ENCODE data around the gene TXLNA. TPM values are rescaled to one million over a fixed set of nuclear protein-coding genes. Genes with fewer than 3 reads are reported as not detected.
A peak's percentile ranks its signal among the peaks of the same experiment; 100 is the strongest.

Gene TXLNA
- total RNA-seq, 1 donor from 2014 or later: 64.9 TPM

DNA sequence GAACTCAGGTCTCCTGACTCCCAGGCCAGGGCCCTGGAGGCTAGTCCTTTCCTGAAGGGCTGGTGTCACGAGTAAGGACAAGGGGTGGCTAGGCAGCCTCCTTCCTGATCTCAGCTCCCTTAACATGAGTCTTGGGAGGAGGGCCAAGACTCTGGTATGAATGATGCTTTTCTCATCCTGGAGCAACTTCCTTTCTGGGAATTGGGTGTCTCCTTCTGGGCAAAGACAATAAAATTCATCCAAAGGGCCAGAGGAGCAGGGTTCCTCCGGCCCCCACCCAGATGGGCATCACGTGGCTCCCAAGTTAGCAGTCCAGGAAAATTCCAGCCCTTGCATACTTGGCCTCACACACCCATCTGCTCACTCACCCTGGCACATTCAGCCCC lies 67.4 kb downstream of the TXLNA start, which contains the start of gene FAM167B:
FAM167B (plus strand) TSS at position 335 of the 386 bp plus-strand sequence. CDS start 200 bp downstream, outside the sequence.
- DNase-seq (ENCODE audit: low read depth in 2 of 2): peak in 1 of 2 donors; percentile 89

DNA sequence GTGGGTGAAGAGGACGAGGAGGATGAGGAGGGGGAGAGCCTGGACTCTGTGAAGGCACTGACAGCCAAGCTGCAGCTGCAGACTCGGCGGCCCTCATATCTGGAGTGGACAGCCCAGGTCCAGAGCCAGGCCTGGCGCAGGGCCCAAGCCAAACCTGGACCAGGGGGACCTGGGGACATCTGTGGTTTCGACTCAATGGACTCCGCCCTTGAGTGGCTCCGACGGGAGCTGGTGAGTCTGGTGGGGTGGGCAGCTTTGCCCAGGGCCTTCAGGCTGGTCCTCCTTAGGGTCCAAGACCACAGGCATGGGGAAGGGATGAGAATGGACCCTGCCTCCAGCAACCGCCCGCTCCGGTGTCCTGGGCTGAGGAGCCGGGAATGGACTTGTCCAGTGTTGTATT lies 68.0 kb downstream of the TXLNA start:
- DNase-seq (ENCODE audit: low read depth in 2 of 2): no peak

Other genes with a start within 250 kb of the TXLNA start
- 152 and 256 TPM in 2 replicates for gene PTP4A2, start 241.3 kb upstream of the TXLNA start, total RNA-seq
- gene KHDRBS1, start 165.8 kb upstream of the TXLNA start, total RNA-seq: 41.5 and 51.6 TPM in 2 replicates
- 8.5 and 10.5 TPM in 2 replicates for gene TMEM39B, start 106.7 kb upstream of the TXLNA start, total RNA-seq
- 22.4 and 27.8 TPM in 2 replicates for gene KPNA6, start 71.6 kb upstream of the TXLNA start, total RNA-seq
- gene CCDC28B, start 20.9 kb downstream of the TXLNA start, total RNA-seq: 12.3 and 15.5 TPM in 2 replicates
- gene IQCC, start 26.0 kb downstream of the TXLNA start, total RNA-seq: 0.65 and 0.79 TPM in 2 replicates
- not detected in 2 replicates for gene DCDC2B, start 29.4 kb downstream of the TXLNA start, total RNA-seq
- 8.7 and 11.1 TPM in 2 replicates for gene TMEM234, start 42.7 kb downstream of the TXLNA start, total RNA-seq
- 227 and 275 TPM in 2 replicates for gene EIF3I, start 42.7 kb downstream of the TXLNA start, total RNA-seq
- gene FAM167B, start 67.5 kb downstream of the TXLNA start, total RNA-seq: 0.79 and 0.87 TPM in 2 replicates
- gene LCK, start 71.6 kb downstream of the TXLNA start, total RNA-seq: under 0.01 TPM in 2 replicates
- gene HDAC1, start 112.4 kb downstream of the TXLNA start, total RNA-seq: 113 and 114 TPM in 2 replicates
- 101 and 118 TPM in 2 replicates for gene MARCKSL1, start 156.6 kb downstream of the TXLNA start, total RNA-seq
- 0.22 and 0.99 TPM in 2 replicates for gene FAM229A, start 182.8 kb downstream of the TXLNA start, total RNA-seq
- not detected in 2 replicates for gene TSSK3, start 182.9 kb downstream of the TXLNA start, total RNA-seq
- 29.6 and 50.2 TPM in 2 replicates for gene BSDC1, start 214.8 kb downstream of the TXLNA start, total RNA-seq

Measured in lung microvascular endothelial cell (primary cell).